ENCODE measurements around the gene EHMT2. TPM values are rescaled to one million over a fixed set of nuclear protein-coding genes. Genes with fewer than 3 reads are reported as not detected.

EHMT2 gene
- total RNA-seq, 1 experiment from 2014 or later: 65.7 TPM

- no peak overlapping the region for H3K4me3 Mint-ChIP-seq (ENCODE audit: unreplicated experiment)
- Histone ChIP-seq H3K4me1 (peaks cover 15% of the 10 kb centered on the region; the same call in 1 of the 2 replicates), H3K27me3 (replicated peaks; ENCODE audit: control insufficient read depth, insufficient read depth, low read length) (no peaks in the 10 kb centered on the region), H3K4me3 (ENCODE audit: low read depth, low read length) (no peak overlapping the region), H3K9me3 (no peaks in the 10 kb centered on the region), H3K36me3 (ENCODE audit: control insufficient read depth, insufficient read depth, low read length) (no peaks in the 10 kb centered on the region; the same call in 1 of the 2 replicates)
- H3K36me3 Mint-ChIP-seq (ENCODE audit: insufficient read depth, unreplicated experiment): peaks cover 25% of the 10 kb centered on the region
- H3K9me3 Mint-ChIP-seq (ENCODE audit: unreplicated experiment): no peaks in the 10 kb centered on the region
- peaks cover 8% of the 10 kb centered on the region for H3K4me1 Mint-ChIP-seq (ENCODE audit: low read depth, unreplicated experiment)
- no peak for DNase-seq
- intact Hi-C loops (cut with micrococcal nuclease; ENCODE audit: unreplicated experiment): no loop called here
- H3K27me3 Mint-ChIP-seq (ENCODE audit: insufficient read depth, unreplicated experiment): no peaks in the 10 kb centered on the region
- CTCF ChIA-PET: no interaction called here
- no peak for TF ChIP-seq CTCF (IDR thresholded peaks at IDR 0.05; ENCODE audit: insufficient read depth in 1 of 2, low read depth in 1 of 2, low read length in 1 of 2, severe bottlenecking in 1 of 2, unreplicated experiment in 1 of 2)
- H3K27ac Mint-ChIP-seq (ENCODE audit: unreplicated experiment): peak overlapping the region; percentile 84
- POLR2A ChIA-PET: no interaction called here
- BruUV-seq (replicated peaks): no TSS peak
Observed at GRCh38 chr6:31878222-31878621, 19.3 kb downstream of the EHMT2 start.

DNA sequence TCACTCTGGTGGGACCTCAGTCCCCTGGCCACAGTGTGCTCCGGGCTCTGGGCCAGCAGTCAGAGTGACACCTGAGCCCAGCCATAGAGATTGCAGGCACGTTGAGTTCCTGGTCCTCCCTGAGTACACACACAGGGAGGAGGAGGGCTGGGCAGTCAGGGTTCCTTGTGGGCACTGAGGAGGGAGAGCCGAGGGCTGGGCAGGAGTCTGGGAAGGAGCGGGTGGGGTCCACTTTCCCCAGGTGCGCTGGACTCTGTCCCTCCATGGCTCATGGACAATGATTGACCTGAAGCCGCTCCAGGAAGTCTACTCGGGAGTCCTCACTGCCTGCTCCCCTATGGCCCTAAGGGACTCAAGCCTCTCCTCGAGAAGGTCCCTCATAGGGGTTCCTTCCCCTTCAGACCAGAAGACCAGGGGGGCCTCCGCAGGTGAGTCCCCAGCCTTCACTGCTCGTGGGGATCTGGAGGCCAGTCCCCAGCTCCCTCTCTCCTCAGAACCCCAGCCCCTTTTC lies 19.8 kb downstream of the EHMT2 start:
- Histone ChIP-seq H3K4me1 (peaks cover 15% of the 10 kb centered on the region; the same call in 1 of the 2 replicates), H3K9me3 (no peaks in the 10 kb centered on the region), H3K36me3 (ENCODE audit: control insufficient read depth, insufficient read depth, low read length) (no peaks in the 10 kb centered on the region; the same call in 1 of the 2 replicates), H3K4me3 (ENCODE audit: low read depth, low read length) (no peak overlapping the region), H3K27me3 (replicated peaks; ENCODE audit: control insufficient read depth, insufficient read depth, low read length) (no peaks in the 10 kb centered on the region)
- Mint-ChIP-seq H3K4me3 (ENCODE audit: unreplicated experiment) (no peak overlapping the region), H3K9me3 (ENCODE audit: unreplicated experiment) (no peaks in the 10 kb centered on the region), H3K27me3 (ENCODE audit: insufficient read depth, unreplicated experiment) (no peaks in the 10 kb centered on the region), H3K4me1 (ENCODE audit: low read depth, unreplicated experiment) (peaks cover 8% of the 10 kb centered on the region), H3K36me3 (ENCODE audit: insufficient read depth, unreplicated experiment) (peaks cover 20% of the 10 kb centered on the region), H3K27ac (ENCODE audit: unreplicated experiment) (peak overlapping the region; percentile 84)
- POLR2A ChIA-PET: no interaction called here
- CTCF ChIA-PET: no interaction called here
- peak in 1 of 2 experiments; percentile 66 for DNase-seq
- intact Hi-C loops (cut with micrococcal nuclease; ENCODE audit: unreplicated experiment): no loop called here
- BruUV-seq (replicated peaks): no TSS peak
- no peak for TF ChIP-seq CTCF (IDR thresholded peaks at IDR 0.05; ENCODE audit: insufficient read depth in 1 of 2, low read depth in 1 of 2, low read length in 1 of 2, severe bottlenecking in 1 of 2, unreplicated experiment in 1 of 2)

GRCh38 chr6:31877125-31877650 lies 20.3 kb downstream of the EHMT2 start:
- CTCF ChIA-PET: interaction anchor here (0.6 kb wide), 1 partner anchor 100 kb away, joined by 4 read pairs; no protein-coding TSS in a partner anchor
- no peaks in the 10 kb centered on the region for H3K9me3 ChIP-seq
- no peak overlapping the region for H3K4me3 ChIP-seq (ENCODE audit: low read depth, low read length)
- H3K4me1 ChIP-seq: peaks cover 15% of the 10 kb centered on the region; the same call in 1 of the 2 replicates
- H3K9me3 Mint-ChIP-seq (ENCODE audit: unreplicated experiment): no peaks in the 10 kb centered on the region
- H3K27me3 ChIP-seq (replicated peaks; ENCODE audit: control insufficient read depth, insufficient read depth, low read length): no peaks in the 10 kb centered on the region
- H3K4me1 Mint-ChIP-seq (ENCODE audit: low read depth, unreplicated experiment): peaks cover 8% of the 10 kb centered on the region
- no peak overlapping the region for H3K4me3 Mint-ChIP-seq (ENCODE audit: unreplicated experiment)
- no peaks in the 10 kb centered on the region; the same call in 1 of the 2 replicates for H3K36me3 ChIP-seq (ENCODE audit: control insufficient read depth, insufficient read depth, low read length)
- TF ChIP-seq CTCF (IDR thresholded peaks at IDR 0.05; ENCODE audit: insufficient read depth in 1 of 2, low read depth in 1 of 2, low read length in 1 of 2, severe bottlenecking in 1 of 2, unreplicated experiment in 1 of 2): no peak
- POLR2A ChIA-PET: no interaction called here
- H3K27ac Mint-ChIP-seq (ENCODE audit: unreplicated experiment): peak overlapping the region; percentile 84
- DNase-seq: no peak
- intact Hi-C loops (cut with micrococcal nuclease; ENCODE audit: unreplicated experiment): no loop called here
- no peaks in the 10 kb centered on the region for H3K27me3 Mint-ChIP-seq (ENCODE audit: insufficient read depth, unreplicated experiment)
- no TSS peak for BruUV-seq (replicated peaks)
- peaks cover 15% of the 10 kb centered on the region for H3K36me3 Mint-ChIP-seq (ENCODE audit: insufficient read depth, unreplicated experiment)

All from Caco-2 (cell line).